Stimulated activated CD8-positive, alpha-beta memory T cell treated with anti-CD3 and anti-CD28 coated beads, Interleukin-4, amount 100 ng/mL, for 48 hours (primary cell): Measurements from ENCODE around the gene DCAF8.
"Not testable (repeated sequence)": the region's sequence is repeated elsewhere in the genome, so short reads cannot be mapped to it uniquely, and the experiment has no call there.

Experiments used
- DNase-seq: peaks from one replicate; pipeline ENCODE4 v3.0.0-alpha.2; 2020

Gene DCAF8

GRCh38 chr1:160261893-160262794 lies at the start of gene DCAF8:
Gene DCAF8 (minus strand): TSS chr1:160262549. CDS start chr1:160244008, 18,541 bp downstream.
- peak; percentile 99 for DNase-seq

- no peak for DNase-seq
Observed at GRCh38 chr1:160309571-160309970, 47.2 kb upstream of the DCAF8 start.

- DNase-seq, result no peak
Observed at GRCh38 chr1:160309185-160309557, 46.8 kb upstream of the DCAF8 start.

GRCh38 chr1:160308451-160309184 lies 46.3 kb upstream of the DCAF8 start:
- no peak for DNase-seq

- no peak for DNase-seq
Observed at GRCh38 chr1:160307118-160307791, 44.9 kb upstream of the DCAF8 start.

- no peak for DNase-seq
Observed at GRCh38 chr1:160300173-160300572, 37.8 kb upstream of the DCAF8 start.

- no peak for DNase-seq
Observed at GRCh38 chr1:160296036-160296435, 33.7 kb upstream of the DCAF8 start.

GRCh38 chr1:160293020-160293968 lies 30.9 kb upstream of the DCAF8 start:
- DNase-seq, result no peak

- peak; percentile 73 for DNase-seq
Observed at GRCh38 chr1:160291248-160292220, 29.2 kb upstream of the DCAF8 start.

GRCh38 chr1:160287769-160288168 lies 25.4 kb upstream of the DCAF8 start:
- DNase-seq, result not testable (repeated sequence)

GRCh38 chr1:160285506-160285905 lies 23.2 kb upstream of the DCAF8 start:
- no peak for DNase-seq

- DNase-seq, result peak; percentile 96
Observed at GRCh38 chr1:160284782-160285344, 22.5 kb upstream of the DCAF8 start, which contains the start of gene PEX19. Gene PEX19 (minus strand): TSS chr1:160285133. CDS start chr1:160285124, 9 bp downstream.

GRCh38 chr1:160284220-160284781 lies 22.0 kb upstream of the DCAF8 start:
- DNase-seq, result no peak

- DNase-seq, result no peak
Observed at GRCh38 chr1:160282807-160283206, 20.5 kb upstream of the DCAF8 start.

- DNase-seq, result no peak
Observed at GRCh38 chr1:160277987-160278386, 15.6 kb upstream of the DCAF8 start.

- DNase-seq, result no peak
Observed at GRCh38 chr1:160277330-160277729, 15.0 kb upstream of the DCAF8 start.

GRCh38 chr1:160271025-160271424 lies 8.7 kb upstream of the DCAF8 start:
- DNase-seq, result no peak

- no peak for DNase-seq
Observed at GRCh38 chr1:160267284-160267991, 5.1 kb upstream of the DCAF8 start.

- DNase-seq, result no peak
Observed at GRCh38 chr1:160264795-160265307, 2.5 kb upstream of the DCAF8 start.
